OCI-LY1 (cell line): Measurements from ENCODE around the gene FXYD6.
A peak's percentile ranks its signal among the peaks of the same experiment; 100 is the strongest.

Source experiments
- H2AFZ ChIP-seq: fragments of 200-600 bp; sonication (generic), shearing (Covaris generic); 2 replicates; pipeline ENCODE4 v1.6.0; 2014; ENCODE audit warnings: antibody characterized with exemption, mild to moderate bottlenecking, low read length
- H3F3A ChIP-seq: fragments of 200-600 bp; sonication (generic), shearing (Covaris generic); 2 replicates; pipeline ENCODE4 v1.6.0; 2014; ENCODE audit warnings: mild to moderate bottlenecking, antibody characterized with exemption, low read length, moderate library complexity; ENCODE audit not compliant: insufficient read depth
- H3K27ac ChIP-seq: fragments of 200-600 bp; sonication (generic); 2 replicates; pipeline ENCODE4 v1.5.1; 2014; ENCODE audit warnings: low read length, mixed run types, mild to moderate bottlenecking, low read depth; ENCODE audit not compliant: poor library complexity, severe bottlenecking
- H3K27me3 ChIP-seq: fragments of 200-600 bp; sonication (generic); 2 replicates; pipeline ENCODE4 v1.6.0; 2014; ENCODE audit warnings: antibody characterized with exemption, mild to moderate bottlenecking, low read length, moderate library complexity; ENCODE audit not compliant: insufficient read depth
- H3K36me3 ChIP-seq: fragments of 200-600 bp; sonication (generic); 2 replicates; pipeline ENCODE4 v1.6.1; 2014; ENCODE audit warnings: mild to moderate bottlenecking, antibody characterized with exemption, low read length, moderate library complexity, mixed read lengths; ENCODE audit not compliant: insufficient read depth
- H3K4me1 ChIP-seq: fragments of 200-600 bp; sonication (generic); 2 replicates; pipeline ENCODE4 v1.5.1; 2014; ENCODE audit warnings: mild to moderate bottlenecking, low read length, moderate library complexity; ENCODE audit not compliant: insufficient read depth, severe bottlenecking
- H3K4me2 ChIP-seq: fragments of 200-600 bp; sonication (generic), shearing (Covaris generic); 2 replicates; pipeline ENCODE4 v1.6.1; 2014; ENCODE audit warnings: low read length
- H3K4me3 ChIP-seq: fragments of 200-600 bp; sonication (generic); 2 replicates; pipeline ENCODE4 v1.5.1; 2014; ENCODE audit warnings: low read length, low read depth, mild to moderate bottlenecking, mixed read lengths; ENCODE audit not compliant: poor library complexity, severe bottlenecking
- H3K79me2 ChIP-seq: fragments of 200-600 bp; shearing (Covaris generic); 2 replicates; pipeline ENCODE4 v1.6.1; 2016; ENCODE audit warnings: mixed run types, low read length, mixed read lengths; ENCODE audit not compliant: insufficient read depth
- H3K9ac ChIP-seq: fragments of 200-600 bp; sonication (generic), shearing (Covaris generic); 2 replicates; pipeline ENCODE4 v1.6.1; 2014; ENCODE audit warnings: mild to moderate bottlenecking, low read length, mixed read lengths
- H3K9me2 ChIP-seq: fragments of 200-600 bp; sonication (generic), shearing (Covaris generic); 2 replicates; pipeline ENCODE4 v1.6.1; 2014; ENCODE audit warnings: low read depth, mild to moderate bottlenecking, low read length, mixed read lengths
- H3K9me3 ChIP-seq: fragments of 200-600 bp; shearing (Covaris generic); 2 replicates; pipeline ENCODE4 v1.6.1; 2014; ENCODE audit warnings: low read length, mixed read lengths
- H4K20me1 ChIP-seq: fragments of 200-600 bp; sonication (generic), shearing (Covaris generic); 2 replicates; pipeline ENCODE4 v1.6.0; 2016; ENCODE audit warnings: mild to moderate bottlenecking, low read length; ENCODE audit not compliant: insufficient read depth
- EZH2 ChIP-seq: fragments of 200-600 bp; sonication (generic), shearing (Covaris generic); IDR thresholded peaks from 2 replicates; pipeline ENCODE4 v1.8.0; 2017; ENCODE audit warnings: borderline replicate concordance, mixed run types, mild to moderate bottlenecking, antibody characterized with exemption, low read length, moderate library complexity, mixed read lengths
- TF ChIP-seq, protein P1 (sequence below): fragments of 200-600 bp; sonication (generic), shearing (Covaris generic); IDR thresholded peaks from 2 replicates; pipeline ENCODE4 v1.5.1; 2017; ENCODE audit warnings: mild to moderate bottlenecking, antibody characterized with exemption, low read length, moderate library complexity, mixed read lengths

FXYD6 gene

DNA sequence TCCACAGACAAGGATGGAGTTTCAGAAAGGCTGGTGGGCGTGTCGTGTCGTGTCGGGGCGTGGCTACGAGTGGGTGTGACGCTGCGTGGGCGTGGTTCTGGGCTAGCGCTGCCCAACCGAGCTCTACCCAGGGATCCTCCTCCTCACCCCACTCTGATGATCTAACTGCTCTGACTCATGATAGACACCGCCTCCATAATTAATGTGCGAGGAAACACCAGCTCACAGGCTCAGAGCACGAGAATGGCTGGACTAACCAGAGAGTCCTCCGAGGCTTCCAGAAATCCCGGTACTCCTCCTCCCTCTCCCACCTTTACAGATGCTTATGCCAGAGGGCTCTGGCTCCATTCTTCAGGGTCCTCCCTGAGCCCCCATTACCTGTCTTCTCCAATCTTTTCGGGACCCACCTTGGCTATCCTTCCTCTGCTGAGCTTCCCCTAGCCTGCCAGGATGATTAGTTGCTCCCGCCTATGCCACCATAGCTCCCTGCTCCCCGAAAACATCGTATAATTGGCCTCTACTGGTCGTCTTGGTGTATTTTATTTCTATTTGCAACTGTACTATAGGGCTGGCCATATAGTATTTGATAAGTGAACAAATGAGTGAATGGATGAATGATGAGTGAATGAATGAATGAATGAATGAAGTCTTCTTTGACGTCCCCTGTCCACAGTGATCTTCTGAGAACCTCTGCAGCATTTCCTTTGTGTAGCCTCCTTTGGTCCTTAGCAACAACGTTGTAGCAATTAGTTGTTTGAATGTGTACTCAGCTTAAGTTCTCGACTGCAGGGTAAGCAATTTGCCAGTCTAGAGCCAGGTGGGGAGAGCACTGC lies 31.0 kb upstream of the FXYD6 start:
- Histone ChIP-seq H3K4me2 (peak overlapping the region; percentile 42; the same call in 1 of the 2 replicates), H3K36me3 (no peaks in the 10 kb centered on the region), H3K4me1 (no peaks in the 10 kb centered on the region), H2AFZ (no peak overlapping the region), H3F3A (no peaks in the 10 kb centered on the region), H3K27ac (no peak overlapping the region), H4K20me1 (no peaks in the 10 kb centered on the region), H3K4me3 (peak overlapping the region; percentile 29), H3K9me2 (no peaks in the 10 kb centered on the region), H3K9ac (no peak overlapping the region), H3K79me2 (no peaks in the 10 kb centered on the region), H3K27me3 (0 out of 2 replicates have a peak, but pooled peaks cover 3% of the 10 kb centered on the region), H3K9me3 (no peaks in the 10 kb centered on the region)
- TF ChIP-seq, protein P1, sequence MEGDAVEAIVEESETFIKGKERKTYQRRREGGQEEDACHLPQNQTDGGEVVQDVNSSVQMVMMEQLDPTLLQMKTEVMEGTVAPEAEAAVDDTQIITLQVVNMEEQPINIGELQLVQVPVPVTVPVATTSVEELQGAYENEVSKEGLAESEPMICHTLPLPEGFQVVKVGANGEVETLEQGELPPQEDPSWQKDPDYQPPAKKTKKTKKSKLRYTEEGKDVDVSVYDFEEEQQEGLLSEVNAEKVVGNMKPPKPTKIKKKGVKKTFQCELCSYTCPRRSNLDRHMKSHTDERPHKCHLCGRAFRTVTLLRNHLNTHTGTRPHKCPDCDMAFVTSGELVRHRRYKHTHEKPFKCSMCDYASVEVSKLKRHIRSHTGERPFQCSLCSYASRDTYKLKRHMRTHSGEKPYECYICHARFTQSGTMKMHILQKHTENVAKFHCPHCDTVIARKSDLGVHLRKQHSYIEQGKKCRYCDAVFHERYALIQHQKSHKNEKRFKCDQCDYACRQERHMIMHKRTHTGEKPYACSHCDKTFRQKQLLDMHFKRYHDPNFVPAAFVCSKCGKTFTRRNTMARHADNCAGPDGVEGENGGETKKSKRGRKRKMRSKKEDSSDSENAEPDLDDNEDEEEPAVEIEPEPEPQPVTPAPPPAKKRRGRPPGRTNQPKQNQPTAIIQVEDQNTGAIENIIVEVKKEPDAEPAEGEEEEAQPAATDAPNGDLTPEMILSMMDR, result no peak
- TF ChIP-seq EZH2, result no peak

DNA sequence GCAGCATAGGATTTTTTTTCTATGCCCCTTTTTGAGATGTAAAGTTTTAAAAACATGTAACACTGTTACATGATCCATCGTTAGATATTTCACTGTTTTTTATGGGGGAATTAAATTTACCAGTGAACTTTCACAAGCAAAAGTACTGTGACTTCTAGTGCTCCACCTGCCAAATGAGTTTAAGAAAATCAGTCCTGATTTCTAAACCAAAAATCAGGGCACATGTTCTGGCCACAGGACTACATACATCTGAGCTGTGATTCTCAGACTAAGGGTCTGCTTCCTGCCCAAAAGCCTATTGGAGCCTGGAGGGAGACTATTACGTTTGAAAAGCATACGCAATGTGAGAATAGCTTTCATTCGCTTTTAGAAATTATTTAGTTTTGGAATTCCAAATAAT lies 30.3 kb upstream of the FXYD6 start:
- no peaks in the 10 kb centered on the region for H3F3A ChIP-seq
- H3K4me1 ChIP-seq, result no peaks in the 10 kb centered on the region
- H3K79me2 ChIP-seq, result no peaks in the 10 kb centered on the region
- no peaks in the 10 kb centered on the region for H4K20me1 ChIP-seq
- TF ChIP-seq EZH2, result no peak
- TF ChIP-seq, protein P1, result no peak
- no peak overlapping the region for H3K9ac ChIP-seq
- H3K9me3 ChIP-seq, result no peaks in the 10 kb centered on the region
- H3K4me3 ChIP-seq, result no peak overlapping the region
- no peak overlapping the region for H2AFZ ChIP-seq
- H3K4me2 ChIP-seq, result no peak overlapping the region
- no peaks in the 10 kb centered on the region for H3K36me3 ChIP-seq
- H3K9me2 ChIP-seq, result no peaks in the 10 kb centered on the region
- H3K27ac ChIP-seq, result no peak overlapping the region
- H3K27me3 ChIP-seq, result 0 out of 2 replicates have a peak, but pooled peaks cover 3% of the 10 kb centered on the region

DNA sequence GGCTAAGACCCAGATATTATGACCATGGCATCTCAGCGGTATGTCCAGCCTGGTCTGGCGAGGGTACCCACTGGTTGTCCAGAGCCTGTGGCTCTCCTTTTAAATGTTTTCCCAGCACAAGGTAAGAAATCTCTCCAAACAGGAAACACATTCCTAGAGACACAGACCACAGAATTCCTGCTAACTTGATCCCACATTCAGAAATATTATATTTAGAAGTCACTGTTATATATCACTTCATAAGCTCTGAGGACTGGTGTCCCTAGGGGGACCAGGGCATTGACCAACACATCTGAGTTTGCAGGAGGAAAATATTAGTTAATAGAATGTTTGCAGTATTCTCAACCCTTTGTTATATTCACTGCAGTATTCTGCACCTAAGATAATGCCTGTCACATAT lies 29.7 kb upstream of the FXYD6 start:
- Histone ChIP-seq H4K20me1 (no peaks in the 10 kb centered on the region), H3K36me3 (no peaks in the 10 kb centered on the region)
- TF ChIP-seq EZH2, result no peak
- TF ChIP-seq, protein P1, result no peak

More for the DNA sequence above, 29.7 kb upstream of the FXYD6 start:
- H3K4me1 ChIP-seq, result no peaks in the 10 kb centered on the region
- H3K79me2 ChIP-seq, result no peaks in the 10 kb centered on the region
- H3K9me3 ChIP-seq, result no peaks in the 10 kb centered on the region
- H3K27me3 ChIP-seq, result 0 out of 2 replicates have a peak, but pooled peaks cover 3% of the 10 kb centered on the region
- H3K9ac ChIP-seq, result no peak overlapping the region
- no peaks in the 10 kb centered on the region for H3F3A ChIP-seq
- no peaks in the 10 kb centered on the region for H3K9me2 ChIP-seq
- H2AFZ ChIP-seq, result no peak overlapping the region
- H3K4me2 ChIP-seq, result no peak overlapping the region
- no peak overlapping the region for H3K27ac ChIP-seq
- no peak overlapping the region for H3K4me3 ChIP-seq
